K562 (cell line): ENCODE data around the gene CDC45. TPM values are rescaled to one million over a fixed set of nuclear protein-coding genes. Genes with fewer than 3 reads are reported as not detected.
A peak's percentile ranks its signal among the peaks of the same experiment; 100 is the strongest.

Source experiments
- ILK ChIP-seq: fragments of 450-650 bp; IDR thresholded peaks from 2 replicates; pipeline ENCODE4 v1.6.1; 2016; ENCODE audit warnings: missing genetic modification characterization, low read depth, mild to moderate bottlenecking, missing compliant biosample characterization, moderate library complexity, borderline replicate concordance
- STAG1 ChIP-seq: sonication (generic); formaldehyde crosslinking; IDR thresholded peaks from 2 replicates; pipeline ENCODE4 v1.5.0; 2020; ENCODE audit warnings: missing genetic modification reagents, borderline replicate concordance
- ZNF311 ChIP-seq: fragments of 250-450 bp; sonication (Bioruptor Pico); IDR thresholded peaks from 2 replicates; pipeline ENCODE4 v1.4.0; 2020; ENCODE audit warnings: mild to moderate bottlenecking, moderate library complexity
- ZNF75A ChIP-seq: fragments of 450-650 bp; formaldehyde crosslinking; IDR thresholded peaks from 2 replicates; pipeline ENCODE4 v1.4.0; 2020; ENCODE audit warnings: mild to moderate bottlenecking
- polyA plus RNA-seq, 8 experiments: library from polyadenylated mRNA; depleted of rRNA in 4 of 8; stranded (reverse) in 5 of 8; unstranded in 3 of 8; fragments of >200 nt; fragmentation: Nextera tagmentation in 2 of 8; fragmentation: Illumina TruSeq in 1 of 8; extraction: Ambion mirVana in 2 of 8; extraction: Trizol in 1 of 8; gene quantifications; 2 replicates each; pipeline versions ENCODE4 v1.2.1 to v1.2.3, GENCODE V29; 2011 to 2014; ENCODE audit warnings: inconsistent platforms in 1 of 8, missing spikeins in 1 of 8
- total RNA-seq, 7 experiments: library from RNA; depleted of rRNA in 6 of 7; stranded (reverse); fragments of >200 nt in 6 of 7; fragmentation: Illumina TruSeq in 2 of 7; extraction: Trizol in 2 of 7; gene quantifications; 2 replicates each; pipeline versions ENCODE4 v1.2.1 to v1.2.3, GENCODE V29; 2011 to 2021; ENCODE audit warnings: low replicate concordance in 1 of 7
- TF ChIP-seq, protein P1 (sequence below): sonication (generic); formaldehyde crosslinking; IDR thresholded peaks from 2 replicates; pipeline ENCODE4 v1.8.0; 2022; ENCODE audit warnings: mild to moderate bottlenecking, missing genetic modification reagents, borderline replicate concordance
- TF ChIP-seq, protein P2 (sequence below), 2 experiments: fragments of 450-650 bp in 1 of 2; sonication (generic) in 1 of 2; formaldehyde crosslinking in 1 of 2; IDR thresholded peaks; 2 replicates each; pipeline versions ENCODE4 v1.7.1 to v1.9.0; 2016 to 2022; ENCODE audit warnings: inconsistent platforms in 1 of 2, mild to moderate bottlenecking in 1 of 2, missing genetic modification reagents in 1 of 2

CDC45 gene
- total and polyA plus RNA-seq, 9 of the 15 experiments (the other 6 are each of a cell fraction or from before 2014, with no cell fraction given), result 251 to 580 (median 410) TPM

GRCh38 chr22:19556963-19557545, 77.3 kb downstream of the CDC45 start (continued):
- TF ChIP-seq, protein P1, sequence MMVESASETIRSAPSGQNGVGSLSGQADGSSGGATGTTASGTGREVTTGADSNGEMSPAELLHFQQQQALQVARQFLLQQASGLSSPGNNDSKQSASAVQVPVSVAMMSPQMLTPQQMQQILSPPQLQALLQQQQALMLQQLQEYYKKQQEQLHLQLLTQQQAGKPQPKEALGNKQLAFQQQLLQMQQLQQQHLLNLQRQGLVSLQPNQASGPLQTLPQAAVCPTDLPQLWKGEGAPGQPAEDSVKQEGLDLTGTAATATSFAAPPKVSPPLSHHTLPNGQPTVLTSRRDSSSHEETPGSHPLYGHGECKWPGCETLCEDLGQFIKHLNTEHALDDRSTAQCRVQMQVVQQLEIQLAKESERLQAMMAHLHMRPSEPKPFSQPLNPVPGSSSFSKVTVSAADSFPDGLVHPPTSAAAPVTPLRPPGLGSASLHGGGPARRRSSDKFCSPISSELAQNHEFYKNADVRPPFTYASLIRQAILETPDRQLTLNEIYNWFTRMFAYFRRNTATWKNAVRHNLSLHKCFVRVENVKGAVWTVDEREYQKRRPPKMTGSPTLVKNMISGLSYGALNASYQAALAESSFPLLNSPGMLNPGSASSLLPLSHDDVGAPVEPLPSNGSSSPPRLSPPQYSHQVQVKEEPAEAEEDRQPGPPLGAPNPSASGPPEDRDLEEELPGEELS, result no peak
- TF ChIP-seq ZNF75A (CRISPR knock-in tag) (no peak), ZNF311 (CRISPR knock-in tag) (no peak), ILK (no peak), STAG1 (CRISPR knock-in tag) (peak; percentile 46; the same call in 1 of the 2 replicates)
- TF ChIP-seq, protein P2, sequence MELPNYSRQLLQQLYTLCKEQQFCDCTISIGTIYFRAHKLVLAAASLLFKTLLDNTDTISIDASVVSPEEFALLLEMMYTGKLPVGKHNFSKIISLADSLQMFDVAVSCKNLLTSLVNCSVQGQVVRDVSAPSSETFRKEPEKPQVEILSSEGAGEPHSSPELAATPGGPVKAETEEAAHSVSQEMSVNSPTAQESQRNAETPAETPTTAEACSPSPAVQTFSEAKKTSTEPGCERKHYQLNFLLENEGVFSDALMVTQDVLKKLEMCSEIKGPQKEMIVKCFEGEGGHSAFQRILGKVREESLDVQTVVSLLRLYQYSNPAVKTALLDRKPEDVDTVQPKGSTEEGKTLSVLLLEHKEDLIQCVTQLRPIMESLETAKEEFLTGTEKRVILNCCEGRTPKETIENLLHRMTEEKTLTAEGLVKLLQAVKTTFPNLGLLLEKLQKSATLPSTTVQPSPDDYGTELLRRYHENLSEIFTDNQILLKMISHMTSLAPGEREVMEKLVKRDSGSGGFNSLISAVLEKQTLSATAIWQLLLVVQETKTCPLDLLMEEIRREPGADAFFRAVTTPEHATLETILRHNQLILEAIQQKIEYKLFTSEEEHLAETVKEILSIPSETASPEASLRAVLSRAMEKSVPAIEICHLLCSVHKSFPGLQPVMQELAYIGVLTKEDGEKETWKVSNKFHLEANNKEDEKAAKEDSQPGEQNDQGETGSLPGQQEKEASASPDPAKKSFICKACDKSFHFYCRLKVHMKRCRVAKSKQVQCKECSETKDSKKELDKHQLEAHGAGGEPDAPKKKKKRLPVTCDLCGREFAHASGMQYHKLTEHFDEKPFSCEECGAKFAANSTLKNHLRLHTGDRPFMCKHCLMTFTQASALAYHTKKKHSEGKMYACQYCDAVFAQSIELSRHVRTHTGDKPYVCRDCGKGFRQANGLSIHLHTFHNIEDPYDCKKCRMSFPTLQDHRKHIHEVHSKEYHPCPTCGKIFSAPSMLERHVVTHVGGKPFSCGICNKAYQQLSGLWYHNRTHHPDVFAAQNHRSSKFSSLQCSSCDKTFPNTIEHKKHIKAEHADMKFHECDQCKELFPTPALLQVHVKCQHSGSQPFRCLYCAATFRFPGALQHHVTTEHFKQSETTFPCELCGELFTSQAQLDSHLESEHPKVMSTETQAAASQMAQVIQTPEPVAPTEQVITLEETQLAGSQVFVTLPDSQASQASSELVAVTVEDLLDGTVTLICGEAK (IDR thresholded peaks at IDR 0.05), result no peak
- TF ChIP-seq, protein P2 (CRISPR knock-in tag; IDR thresholded peaks at IDR 0.05), result peak; percentile 15; the same call in 1 of the 2 replicates
- TF ChIP-seq, all 486 proteins: peak for 6
